ENCODE results near the gene AGBL1. TPM values are rescaled to one million over a fixed set of nuclear protein-coding genes. Genes with fewer than 3 reads are reported as not detected.
A peak's percentile ranks its signal among the peaks of the same experiment; 100 is the strongest.

AGBL1 gene
- total RNA-seq, 1 experiment from 2014 or later = not detected

GRCh38 chr15:87032295-87032694, 952.6 kb downstream of the AGBL1 start:
- no peaks in the 10 kb centered on the region for H3K36me3 ChIP-seq (ENCODE audit: low read depth)
- no peak overlapping the region for H3K27ac ChIP-seq
- no peak overlapping the region for H3K4me2 ChIP-seq
- no peaks in the 10 kb centered on the region for H3F3A ChIP-seq (ENCODE audit: insufficient read depth, low read depth)
- H3K79me2 ChIP-seq (ENCODE audit: low read depth) = no peaks in the 10 kb centered on the region
- H3K9me3 ChIP-seq (ENCODE audit: insufficient read depth, low read depth) = no peaks in the 10 kb centered on the region
- no peaks in the 10 kb centered on the region for H3K27me3 ChIP-seq (ENCODE audit: insufficient read depth, low read depth)
- H3K4me3 ChIP-seq = no peak overlapping the region
- H2AFZ ChIP-seq = no peak overlapping the region
- CTCF ChIA-PET = no interaction called here
- no peaks in the 10 kb centered on the region for H4K20me1 ChIP-seq (ENCODE audit: insufficient read depth)
- intact Hi-C loops (cut with micrococcal nuclease; ENCODE audit: unreplicated experiment) = loop anchor here (5.0 kb wide), 1 partner anchor 1210 kb away; no protein-coding TSS in a partner anchor
- BruUV-seq (replicated peaks) = no TSS peak
- POLR2A ChIA-PET (ENCODE audit: unreplicated experiment) = no interaction called here
- TF ChIP-seq EZH2 (IDR thresholded peaks at IDR 0.05; ENCODE audit: low read depth) (no peak), CTCF (conservative IDR thresholded peaks at IDR 0.05) (no peak)
- no peaks in the 10 kb centered on the region for H3K4me1 ChIP-seq (replicated peaks; ENCODE audit: insufficient read depth)
- H3K9me2 ChIP-seq (ENCODE audit: insufficient read depth) = no peaks in the 10 kb centered on the region
- no peak for DNase-seq

GRCh38 chr15:87033056-87033455, 953.4 kb downstream of the AGBL1 start:
- no peaks in the 10 kb centered on the region for H3F3A ChIP-seq (ENCODE audit: insufficient read depth, low read depth)
- H3K4me2 ChIP-seq = no peak overlapping the region
- no TSS peak for BruUV-seq (replicated peaks)
- H3K9me3 ChIP-seq (ENCODE audit: insufficient read depth, low read depth) = no peaks in the 10 kb centered on the region
- H3K27ac ChIP-seq = no peak overlapping the region
- H4K20me1 ChIP-seq (ENCODE audit: insufficient read depth) = no peaks in the 10 kb centered on the region
- H3K4me3 ChIP-seq = no peak overlapping the region
- intact Hi-C loops (cut with micrococcal nuclease; ENCODE audit: unreplicated experiment) = loop anchor here (5.0 kb wide), 1 partner anchor 1209 kb away; no protein-coding TSS in a partner anchor
- H2AFZ ChIP-seq = no peak overlapping the region
- peak; percentile 27; the same call in 1 of the 2 replicates for TF ChIP-seq CTCF (conservative IDR thresholded peaks at IDR 0.05)
- TF ChIP-seq EZH2 (IDR thresholded peaks at IDR 0.05; ENCODE audit: low read depth) = no peak
- CTCF ChIA-PET = no interaction called here
- no peaks in the 10 kb centered on the region for H3K9me2 ChIP-seq (ENCODE audit: insufficient read depth)
- POLR2A ChIA-PET (ENCODE audit: unreplicated experiment) = no interaction called here
- no peaks in the 10 kb centered on the region for H3K36me3 ChIP-seq (ENCODE audit: low read depth)
- H3K79me2 ChIP-seq (ENCODE audit: low read depth) = no peaks in the 10 kb centered on the region
- DNase-seq = no peak
- no peaks in the 10 kb centered on the region for H3K27me3 ChIP-seq (ENCODE audit: insufficient read depth, low read depth)
- H3K4me1 ChIP-seq (replicated peaks; ENCODE audit: insufficient read depth) = no peaks in the 10 kb centered on the region

DNA sequence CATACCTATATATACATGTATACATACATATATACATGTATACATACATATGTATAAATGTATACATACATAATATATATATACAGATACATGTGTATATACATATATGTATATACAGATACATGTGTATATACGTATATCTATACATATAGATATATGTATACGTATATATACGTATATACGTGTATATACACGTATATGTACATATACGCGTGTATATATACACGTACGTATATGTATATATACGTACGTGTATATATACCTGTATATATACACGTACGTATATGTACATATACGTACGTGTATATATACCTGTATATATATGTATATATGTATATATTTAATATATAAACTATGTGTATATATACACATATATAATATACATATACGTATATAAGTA, 955.2 kb downstream of the AGBL1 start:
- H3K9me2 ChIP-seq (ENCODE audit: insufficient read depth) = no peaks in the 10 kb centered on the region
- no peaks in the 10 kb centered on the region for H3K9me3 ChIP-seq (ENCODE audit: insufficient read depth, low read depth)
- intact Hi-C loops (cut with micrococcal nuclease; ENCODE audit: unreplicated experiment) = loop anchor here (5.0 kb wide), 1 partner anchor 1207 kb away; no protein-coding TSS in a partner anchor
- no TSS peak for BruUV-seq (replicated peaks)
- CTCF ChIA-PET = no interaction called here
- no peak for TF ChIP-seq CTCF (conservative IDR thresholded peaks at IDR 0.05)
- no peak for TF ChIP-seq EZH2 (IDR thresholded peaks at IDR 0.05; ENCODE audit: low read depth)
- no peaks in the 10 kb centered on the region for H3K4me1 ChIP-seq (replicated peaks; ENCODE audit: insufficient read depth)
- no peak for DNase-seq
- H3K27me3 ChIP-seq (ENCODE audit: insufficient read depth, low read depth) = no peaks in the 10 kb centered on the region
- H3K4me3 ChIP-seq = no peak overlapping the region
- no peak overlapping the region for H2AFZ ChIP-seq
- H4K20me1 ChIP-seq (ENCODE audit: insufficient read depth) = no peaks in the 10 kb centered on the region
- H3K4me2 ChIP-seq = no peak overlapping the region
- H3K79me2 ChIP-seq (ENCODE audit: low read depth) = no peaks in the 10 kb centered on the region
- POLR2A ChIA-PET (ENCODE audit: unreplicated experiment) = no interaction called here
- no peaks in the 10 kb centered on the region for H3K36me3 ChIP-seq (ENCODE audit: low read depth)
- no peaks in the 10 kb centered on the region for H3F3A ChIP-seq (ENCODE audit: insufficient read depth, low read depth)
- no peak overlapping the region for H3K27ac ChIP-seq

Measured in PC-9 (cell line).